Endothelial cell of umbilical vein (primary cell): ENCODE data around the gene TRPC4AP. TPM values are rescaled to one million over a fixed set of nuclear protein-coding genes. Genes with fewer than 3 reads are reported as not detected.

Source experiments
- BruUV-seq: library from RNA; stranded (reverse); fragments of 400-500 nt; replicated peaks from 2 replicates; lab custom pipeline; 2021; lab: Mats Ljungman, UMichigan
- CTCF ChIA-PET: fragments of 300-600, 350-600 bp; sonication (Branson Sonifier 250); formaldehyde crosslinking; loops from one replicate; lab custom pipeline; 2021; ENCODE audit warnings: antibody characterized with exemption, inconsistent platforms; lab: Charles Lee
- POLR2A ChIA-PET: fragments of 300-600, 350-600 bp; sonication (Branson Sonifier 250); formaldehyde crosslinking; loops from one replicate; lab custom pipeline; 2021; ENCODE audit warnings: antibody characterized with exemption, inconsistent platforms; lab: Charles Lee
- DNase-seq: peaks from one replicate; pipeline ENCODE4 v3.0.0-alpha.2; 2011; ENCODE audit warnings: low read depth, low spot score
- FAIRE-seq: peaks from 2 replicates; lab custom pipeline; 2011; peaks lifted over from hg19 to GRCh38; lab: Jason Lieb, UNC
- H2AFZ ChIP-seq: 2 replicates; pipeline ENCODE4 v1.6.0; 2012; ENCODE audit warnings: low read depth, low read length, control low read depth, inconsistent platforms
- H3K27ac ChIP-seq: 2 replicates; pipeline ENCODE4 v1.5.1; 2011; ENCODE audit warnings: low read depth, mild to moderate bottlenecking, control low read depth, low read length, moderate library complexity; ENCODE audit not compliant: insufficient read depth
- H3K27me3 ChIP-seq, 2 experiments: 2 replicates each; pipeline versions ENCODE4 v1.6.0 to v1.6.1; 2011; ENCODE audit warnings: low read length in 2 of 2, mixed read lengths in 1 of 2; ENCODE audit not compliant: control insufficient read depth in 2 of 2, insufficient read depth in 2 of 2
- H3K36me3 ChIP-seq, 2 experiments: 2 replicates in 1 of 2; 3 replicates in 1 of 2; pipeline ENCODE4 v1.5.1; 2011; ENCODE audit warnings: low read length in 2 of 2, mild to moderate bottlenecking in 1 of 2, moderate library complexity in 1 of 2; ENCODE audit not compliant: control insufficient read depth in 2 of 2, insufficient read depth in 2 of 2; ENCODE audit errors: extremely low read depth in 1 of 2
- H3K4me1 ChIP-seq: 3 replicates; pipeline ENCODE4 v1.5.1; 2011; ENCODE audit warnings: mild to moderate bottlenecking, low read length; ENCODE audit not compliant: control insufficient read depth, insufficient read depth; ENCODE audit errors: extremely low read depth
- H3K4me2 ChIP-seq: 2 replicates; pipeline ENCODE4 v1.6.1; 2011; ENCODE audit warnings: low read length, control low read depth, mixed read lengths; ENCODE audit not compliant: insufficient read depth
- H3K4me3 ChIP-seq, 3 experiments: fragments of 200-600 bp in 1 of 3; sonication (generic), shearing (Covaris generic) in 1 of 3; replicated peaks in 1 of 3; 2 replicates each; pipeline ENCODE4 v1.5.1; 2011 to 2016; ENCODE audit warnings: control low read depth in 3 of 3, low read length in 3 of 3, mild to moderate bottlenecking in 2 of 3, inconsistent platforms in 1 of 3, low read depth in 1 of 3, moderate library complexity in 1 of 3; ENCODE audit not compliant: insufficient read depth in 1 of 3
- H3K79me2 ChIP-seq: 2 replicates; pipeline ENCODE4 v1.6.0; 2012; ENCODE audit warnings: low read length, inconsistent platforms; ENCODE audit not compliant: control insufficient read depth, insufficient read depth
- H3K9ac ChIP-seq: replicated peaks from 2 replicates; pipeline ENCODE3; 2011; ENCODE audit warnings: low read length, control low read depth; ENCODE audit not compliant: insufficient read depth; ENCODE audit errors: extremely low read depth
- H3K9me1 ChIP-seq: replicated peaks from 3 replicates; pipeline ENCODE4 v1.6.0; 2011; ENCODE audit warnings: mild to moderate bottlenecking, low read length; ENCODE audit not compliant: control insufficient read depth, insufficient read depth; ENCODE audit errors: extremely low read depth
- H3K9me3 ChIP-seq: replicated peaks from 2 replicates; pipeline ENCODE4 v1.5.1; 2012; ENCODE audit warnings: low read length, inconsistent platforms; ENCODE audit not compliant: control insufficient read depth, insufficient read depth
- H4K20me1 ChIP-seq: replicated peaks from 2 replicates; pipeline ENCODE3; 2011; ENCODE audit warnings: mild to moderate bottlenecking, low read length; ENCODE audit not compliant: control insufficient read depth, insufficient read depth; ENCODE audit errors: extremely low read depth
- CTCF ChIP-seq, 2 donors: IDR thresholded peaks; 1 replicate in 1 of 2; 2 replicates in 1 of 2; pipeline ENCODE4 v1.5.1; 2011; ENCODE audit warnings: low read length in 2 of 2, mild to moderate bottlenecking in 2 of 2, moderate library complexity in 2 of 2, control low read depth in 1 of 2, inconsistent platforms in 1 of 2, low read depth in 1 of 2; ENCODE audit not compliant: insufficient read depth in 1 of 2; ENCODE audit errors: extremely low read depth in 1 of 2
- GATA2 ChIP-seq: IDR thresholded peaks from 2 replicates; pipeline ENCODE4 v1.7.0; 2011; ENCODE audit warnings: low read depth, mild to moderate bottlenecking, moderate library complexity, mixed read lengths, low read length; ENCODE audit not compliant: insufficient read length, insufficient read depth
- JUN ChIP-seq: IDR thresholded peaks from 2 replicates; pipeline ENCODE4 v1.6.1; 2011; ENCODE audit warnings: borderline replicate concordance, low read depth; ENCODE audit not compliant: insufficient read length, insufficient read depth
- MAX ChIP-seq: IDR thresholded peaks from 2 replicates; pipeline ENCODE4 v1.6.1; 2011; ENCODE audit not compliant: insufficient read depth, insufficient read length
- MYC ChIP-seq: IDR thresholded peaks from one replicate; pipeline ENCODE4 v1.6.1; 2011; ENCODE audit warnings: mild to moderate bottlenecking, low read depth, low read length
- POLR2A ChIP-seq: IDR thresholded peaks from 2 replicates; pipeline ENCODE4 v1.6.1; 2012; ENCODE audit warnings: low read depth, mild to moderate bottlenecking, control low read depth, low read length
- POLR2AphosphoS5 ChIP-seq: IDR thresholded peaks from 2 replicates; pipeline ENCODE4 v1.6.1; 2012; ENCODE audit warnings: low read depth, mild to moderate bottlenecking, control low read depth, low read length, moderate library complexity; ENCODE audit not compliant: insufficient read depth
- dilution Hi-C: fragments of 300-500 bp; cut with MboI; formaldehyde crosslinking; loops from one replicate; pipeline ENCODE4 v1.15.0; 2019; ENCODE audit warnings: low sequenced_read_pairs; ENCODE audit not compliant: extremely low pct_ligation_motif_present
- intact Hi-C: fragments of 100-400 bp; cut with micrococcal nuclease; formaldehyde crosslinking; loops from one replicate; pipeline ENCODE4 v1.10.0; 2022
- polyA plus RNA-seq, 4 experiments: library from polyadenylated mRNA; depleted of rRNA in 3 of 4; stranded (reverse) in 3 of 4; unstranded in 1 of 4; fragments of >200 nt; gene quantifications; 2 replicates each; pipeline versions ENCODE4 v1.2.1 to v1.2.3, GENCODE V29; 2011 to 2012; ENCODE audit warnings: missing spikeins in 1 of 4
- total RNA-seq: library from RNA; stranded (reverse); gene quantifications from 2 replicates; pipeline ENCODE4 v1.2.3, GENCODE V29; 2021

Gene TRPC4AP
- total and polyA plus RNA-seq, 2 donors (not counting 3 experiments of a cell fraction or from before 2014, with no cell fraction given): 89.0 to 103 TPM

GRCh38 chr20:35079472-35080347 lies 12.9 kb downstream of the TRPC4AP start:
- Histone ChIP-seq H3K27ac (no peak overlapping the region), H3K4me3 (no peak overlapping the region), H3K27me3 (no peaks in the 10 kb centered on the region), H3K9me1 (no peaks in the 10 kb centered on the region), H2AFZ (no peak overlapping the region), H4K20me1 (peaks cover 15% of the 10 kb centered on the region), H3K36me3 (peaks cover 3 to 7% of the 10 kb centered on the region in 2 experiments), H3K4me1 (no peaks in the 10 kb centered on the region), H3K4me2 (no peak overlapping the region), H3K9ac (no peak overlapping the region), H3K79me2 (peaks cover 71% of the 10 kb centered on the region), H3K9me3 (no peaks in the 10 kb centered on the region)
- no TSS peak for BruUV-seq
- POLR2A ChIA-PET: interaction anchor here (0.6 to 0.7 kb wide), 4 partner anchors 8 to 439 kb away, joined by 3 to 8 read pairs (median 5); no protein-coding TSS in a partner anchor
- intact Hi-C loops (no loop called here), dilution Hi-C loops (no loop called here)
- CTCF ChIA-PET: interaction anchor here (0.6 kb wide), 1 partner anchor 200 kb away, joined by 3 read pairs; no protein-coding TSS in a partner anchor
- DNase-seq (no peak), FAIRE-seq (no peak)
- TF ChIP-seq JUN: no peak

- Histone ChIP-seq H3K4me2 (no peak overlapping the region), H3K4me3 (no peak overlapping the region), H3K4me1 (no peaks in the 10 kb centered on the region), H4K20me1 (peaks cover 13% of the 10 kb centered on the region), H3K36me3 (peaks cover 3 to 7% of the 10 kb centered on the region in 2 experiments), H3K9ac (no peak overlapping the region), H3K9me3 (no peaks in the 10 kb centered on the region), H3K27ac (no peak overlapping the region), H3K79me2 (peaks cover 59% of the 10 kb centered on the region), H3K9me1 (no peaks in the 10 kb centered on the region), H2AFZ (no peak overlapping the region), H3K27me3 (no peaks in the 10 kb centered on the region)
- no peak for TF ChIP-seq CTCF (IDR thresholded peaks at IDR 0.05; ENCODE audit: extremely low read depth in 1 of 2, insufficient read depth in 1 of 2, low read depth in 1 of 2, low read length in 2 of 2)
- TF ChIP-seq POLR2A: no peak
- no peak for TF ChIP-seq MAX
- no peak for TF ChIP-seq JUN
- TF ChIP-seq POLR2AphosphoS5: no peak
- TF ChIP-seq GATA2: no peak
- no peak for TF ChIP-seq MYC
- ChIA-PET CTCF (interaction anchor here (0.6 to 1.8 kb wide), 3 partner anchors 13 to 232 kb away, joined by 4 to 5 read pairs (median 4); no protein-coding TSS in a partner anchor), POLR2A (no interaction called here)
- no peak for FAIRE-seq
- intact Hi-C loops: no loop called here
- no TSS peak for BruUV-seq
- dilution Hi-C loops: no loop called here
- no peak for DNase-seq
Measured at GRCh38 chr20:35077872-35078271, 14.7 kb downstream of the TRPC4AP start.
